Right ventricle myocardium superior (tissue), 1 donor: ENCODE data around the gene MRPS34. TPM values are rescaled to one million over a fixed set of nuclear protein-coding genes. Genes with fewer than 3 reads are reported as not detected.
"Not testable (repeated sequence)": the region's sequence is repeated elsewhere in the genome, so short reads cannot be mapped to it uniquely, and the experiment has no call there.

Source experiments
- ATAC-seq: fragments of 200-7000 bp; cut with Tn5 transposase; one replicate; pipeline ENCODE4 v1.9.1; 2020; ENCODE audit warnings: mild to moderate bottlenecking; ENCODE audit not compliant: poor library complexity
- DNase-seq: peaks from one replicate; pipeline ENCODE4 v3.0.0-alpha.2; 2020
- intact Hi-C: fragments of 100-400 bp; cut with DNase I; formaldehyde crosslinking; loops from one replicate; pipeline ENCODE4 v1.11.2; 2022
- total RNA-seq: library from RNA; stranded (reverse); fragmentation: NEBNext Ultra II Directional; extraction: Animal tissue kit (Norgen Biotek cat#: 25700); gene quantifications from one replicate; pipeline ENCODE4 v1.2.1, GENCODE V29; 2021
- donor health status: DM: no; HTN: yes; CAD: no; lungs with severe emphysema.

Gene MRPS34
- total RNA-seq, 1 donor from 2014 or later = 91.8 TPM

GRCh38 chr16:1800701-1801100, 27.8 kb upstream of the MRPS34 start:
- ATAC-seq = no peak
- DNase-seq = no peak
- intact Hi-C loops = no loop called here

GRCh38 chr16:1799263-1799662, 26.3 kb upstream of the MRPS34 start:
- DNase-seq, ATAC-seq, intact Hi-C loops: not testable (repeated sequence)

- no peak for DNase-seq
- no peak for ATAC-seq
- intact Hi-C loops = no loop called here
These were observed 22.2 kb upstream of the MRPS34 start for GRCh38 chr16:1794908-1795666.

GRCh38 chr16:1794221-1794871, 21.4 kb upstream of the MRPS34 start:
- no peak for DNase-seq
- ATAC-seq = no peak
- intact Hi-C loops = no loop called here

GRCh38 chr16:1793578-1794220, 20.8 kb upstream of the MRPS34 start, which contains the start of gene IGFALS:
Gene IGFALS, minus strand, starts transcription at chr16:1793705. Its CDS starts 53 bp downstream, at chr16:1793652.
- no peak for ATAC-seq
- no peak for DNase-seq
- intact Hi-C loops = no loop called here

GRCh38 chr16:1792836-1793577, 20.1 kb upstream of the MRPS34 start:
- DNase-seq (no peak), ATAC-seq (no peak)
- intact Hi-C loops = no loop called here

GRCh38 chr16:1791943-1792812, 19.2 kb upstream of the MRPS34 start:
- DNase-seq (no peak), ATAC-seq (no peak)
- intact Hi-C loops = no loop called here

- no peak for ATAC-seq
- intact Hi-C loops = no loop called here
- DNase-seq = no peak
These were observed 18.5 kb upstream of the MRPS34 start for GRCh38 chr16:1791256-1791942.

GRCh38 chr16:1790611-1791255, 17.8 kb upstream of the MRPS34 start:
- DNase-seq (no peak), ATAC-seq (no peak)
- intact Hi-C loops = no loop called here

- DNase-seq (peak; percentile 39), ATAC-seq (no peak)
- intact Hi-C loops = no loop called here
These were observed 17.3 kb upstream of the MRPS34 start for GRCh38 chr16:1790261-1790610.

- intact Hi-C loops = no loop called here
- ATAC-seq (no peak), DNase-seq (no peak)
These were observed 16.7 kb upstream of the MRPS34 start for GRCh38 chr16:1789643-1790045.

GRCh38 chr16:1788708-1789100, 15.8 kb upstream of the MRPS34 start:
- ATAC-seq (no peak), DNase-seq (no peak)
- intact Hi-C loops = no loop called here

GRCh38 chr16:1788095-1788707, 15.3 kb upstream of the MRPS34 start:
- no peak for DNase-seq
- intact Hi-C loops = no loop called here

GRCh38 chr16:1787322-1788094, 14.6 kb upstream of the MRPS34 start:
- DNase-seq (peak; percentile 34), ATAC-seq (no peak)
- intact Hi-C loops = no loop called here

More at GRCh38 chr16:1788095-1788707, 15.3 kb upstream of the MRPS34 start:
- no peak for ATAC-seq

GRCh38 chr16:1787056-1787321, 14.1 kb upstream of the MRPS34 start:
- intact Hi-C loops = no loop called here
- no peak for DNase-seq
- ATAC-seq = no peak

- DNase-seq (peak; percentile 42), ATAC-seq (no peak)
- intact Hi-C loops = no loop called here
These were observed 13.5 kb upstream of the MRPS34 start for GRCh38 chr16:1786242-1787055.
